Stimulated activated naive CD8-positive, alpha-beta T cell treated with anti-CD3 and anti-CD28 coated beads, Interleukin-15, amount 100 ng/mL, for 72 hours (primary cell): ENCODE data around the gene GLRX5.
A peak's percentile ranks its signal among the peaks of the same experiment; 100 is the strongest.

Experiments used
- ATAC-seq: fragments of 150-1000 bp; cut with Tn5 transposase; 2 replicates; pipeline ENCODE4 v1.10.0; 2021; ENCODE audit warnings: mild to moderate bottlenecking, moderate library complexity
- DNase-seq, 2 donors: peaks; one replicate each; pipeline ENCODE4 v3.0.0; 2021 to 2022
- H3K27ac Mint-ChIP-seq, 2 donors: one replicate each; pipeline ENCODE4 v1.8.0; 2022; ENCODE audit warnings: mild to moderate bottlenecking in 2 of 2, mixed read lengths in 2 of 2, moderate library complexity in 2 of 2
- H3K27me3 Mint-ChIP-seq: one replicate; pipeline ENCODE4 v1.8.0; 2022; ENCODE audit warnings: mixed read lengths
- H3K4me1 Mint-ChIP-seq: one replicate; pipeline ENCODE4 v1.8.0; 2022; ENCODE audit warnings: mild to moderate bottlenecking, mixed read lengths
- H3K4me3 Mint-ChIP-seq, 2 donors: one replicate each; pipeline ENCODE4 v1.8.0; 2022; ENCODE audit warnings: mild to moderate bottlenecking in 2 of 2, mixed read lengths in 2 of 2, moderate library complexity in 1 of 2
- H3K9me3 Mint-ChIP-seq, 2 donors: one replicate each; pipeline ENCODE4 v1.8.0; 2022; ENCODE audit warnings: mixed read lengths in 2 of 2

Gene GLRX5

DNA sequence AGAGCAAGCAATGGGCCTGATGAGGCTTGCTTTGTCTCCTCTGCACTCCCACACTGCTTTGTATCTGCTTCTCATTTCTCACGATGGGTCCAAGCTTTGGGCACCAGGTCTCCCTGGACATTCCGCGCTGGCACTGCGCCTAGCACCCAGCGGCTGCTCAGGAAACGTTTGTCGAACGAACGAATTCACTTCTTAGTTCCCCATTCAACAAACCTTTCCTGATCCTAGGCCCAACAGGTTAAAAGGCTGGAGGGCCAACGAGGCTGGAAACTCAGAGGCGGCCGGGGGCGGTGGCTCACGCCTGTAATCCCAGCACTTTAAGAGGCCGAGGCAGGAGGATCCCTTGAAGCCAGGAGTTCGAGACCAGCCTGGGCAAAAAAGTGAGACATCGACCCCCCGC, 1.0 kb upstream of the GLRX5 start:
- ATAC-seq (no peak), DNase-seq (no peak)
- H3K4me1 Mint-ChIP-seq: peaks cover 70% of the 10 kb centered on the region
- H3K27me3 Mint-ChIP-seq: no peaks in the 10 kb centered on the region
- H3K9me3 Mint-ChIP-seq: no peaks in the 10 kb centered on the region
- peak overlapping the region; percentile 96 to 98 for H3K27ac Mint-ChIP-seq
- peak overlapping the region; percentile 98 to 99 for H3K4me3 Mint-ChIP-seq

DNA sequence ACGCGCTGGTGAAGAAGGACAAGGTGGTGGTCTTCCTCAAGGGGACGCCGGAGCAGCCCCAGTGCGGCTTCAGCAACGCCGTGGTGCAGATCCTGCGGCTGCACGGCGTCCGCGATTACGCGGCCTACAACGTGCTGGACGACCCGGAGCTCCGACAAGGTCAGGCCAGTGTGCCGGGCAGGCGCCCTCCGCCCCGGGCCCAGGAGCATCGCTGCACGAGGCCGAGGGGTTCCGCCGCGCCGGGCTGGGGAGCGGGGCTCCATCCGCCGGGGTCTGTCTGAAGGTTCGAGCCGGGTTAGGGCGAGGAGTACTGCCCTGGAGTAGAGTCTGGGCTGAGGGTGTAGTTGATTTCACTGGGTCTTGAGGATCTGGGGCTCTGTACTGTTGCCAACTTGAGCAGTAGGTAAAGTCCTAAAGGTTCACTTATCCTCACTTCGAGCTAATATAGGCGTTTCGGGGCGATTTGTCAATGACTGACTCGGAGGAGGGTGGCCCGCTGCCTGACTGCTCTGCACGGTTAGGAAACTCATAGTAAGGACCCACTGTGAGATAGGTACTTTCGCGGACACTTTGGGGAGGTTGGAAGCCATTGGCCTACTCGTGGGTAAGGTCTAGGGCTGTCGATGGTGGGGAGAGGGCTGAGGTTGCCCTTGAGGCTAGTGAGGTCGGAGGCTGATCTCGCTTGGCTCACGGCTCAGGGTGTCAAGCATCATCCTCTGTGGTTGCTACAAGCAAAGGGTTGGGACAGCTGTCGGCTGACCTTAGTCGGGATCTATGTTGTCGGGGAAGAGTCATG, 574 bp downstream of the GLRX5 start:
- ATAC-seq: peak; percentile 3

DNA sequence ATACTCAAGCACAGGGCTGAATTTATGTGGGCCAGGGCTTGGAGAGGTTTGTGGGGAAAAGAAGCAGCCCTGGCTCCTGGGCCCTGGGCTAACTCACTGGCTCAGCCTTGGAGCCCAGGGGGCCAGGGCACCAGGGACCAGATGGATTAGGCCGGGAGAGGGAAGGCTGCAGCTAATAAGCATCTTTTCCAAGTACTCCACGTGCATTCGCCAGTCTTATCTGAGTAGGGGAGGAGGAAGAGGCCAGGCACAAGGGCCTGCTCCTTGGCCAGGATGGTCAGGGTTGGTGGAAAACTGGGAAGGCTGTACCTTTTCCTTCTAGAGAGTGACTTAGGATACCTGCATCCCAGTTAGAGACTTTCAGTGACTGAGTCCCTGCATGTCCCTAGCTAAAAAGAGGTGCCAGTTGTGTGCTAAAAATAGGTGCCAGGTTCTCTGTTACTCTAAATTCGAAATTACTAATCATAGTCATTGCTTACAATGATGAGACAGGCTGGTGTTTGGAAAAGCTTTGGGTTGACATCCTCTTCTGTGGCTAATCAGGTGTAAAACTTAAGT, 1.3 kb downstream of the GLRX5 start:
- peak overlapping the region; percentile 79 to 96 for H3K27ac Mint-ChIP-seq
- peak overlapping the region; percentile 98 to 99 for H3K4me3 Mint-ChIP-seq
- no peaks in the 10 kb centered on the region for H3K27me3 Mint-ChIP-seq
- H3K4me1 Mint-ChIP-seq: peaks cover 69% of the 10 kb centered on the region
- H3K9me3 Mint-ChIP-seq: no peaks in the 10 kb centered on the region
- ATAC-seq: no peak
- DNase-seq: no peak

More for the DNA sequence above, 574 bp downstream of the GLRX5 start:
- Mint-ChIP-seq H3K27me3 (no peaks in the 10 kb centered on the region), H3K9me3 (no peaks in the 10 kb centered on the region), H3K27ac (peak overlapping the region; percentile 79 to 96), H3K4me1 (peaks cover 69% of the 10 kb centered on the region), H3K4me3 (peak overlapping the region; percentile 98 to 99)
- peak; percentile 15 to 43 for DNase-seq

- DNase-seq (no peak), ATAC-seq (no peak)
- Mint-ChIP-seq H3K4me3 (peak overlapping the region in 1 of 2 donors; percentile 99), H3K27me3 (no peaks in the 10 kb centered on the region), H3K4me1 (peaks cover 63% of the 10 kb centered on the region), H3K27ac (no peak overlapping the region), H3K9me3 (no peaks in the 10 kb centered on the region)
These were observed 1.8 kb downstream of the GLRX5 start for GRCh38 chr14:95536671-95537070.

- no peaks in the 10 kb centered on the region for H3K27me3 Mint-ChIP-seq
- peak overlapping the region in 1 of 2 donors; percentile 99 for H3K4me3 Mint-ChIP-seq
- DNase-seq: no peak
- H3K9me3 Mint-ChIP-seq: no peaks in the 10 kb centered on the region
- no peak for ATAC-seq
- no peak overlapping the region for H3K27ac Mint-ChIP-seq
- H3K4me1 Mint-ChIP-seq: peaks cover 55% of the 10 kb centered on the region
These were observed 2.6 kb downstream of the GLRX5 start for GRCh38 chr14:95537298-95538089.

DNA sequence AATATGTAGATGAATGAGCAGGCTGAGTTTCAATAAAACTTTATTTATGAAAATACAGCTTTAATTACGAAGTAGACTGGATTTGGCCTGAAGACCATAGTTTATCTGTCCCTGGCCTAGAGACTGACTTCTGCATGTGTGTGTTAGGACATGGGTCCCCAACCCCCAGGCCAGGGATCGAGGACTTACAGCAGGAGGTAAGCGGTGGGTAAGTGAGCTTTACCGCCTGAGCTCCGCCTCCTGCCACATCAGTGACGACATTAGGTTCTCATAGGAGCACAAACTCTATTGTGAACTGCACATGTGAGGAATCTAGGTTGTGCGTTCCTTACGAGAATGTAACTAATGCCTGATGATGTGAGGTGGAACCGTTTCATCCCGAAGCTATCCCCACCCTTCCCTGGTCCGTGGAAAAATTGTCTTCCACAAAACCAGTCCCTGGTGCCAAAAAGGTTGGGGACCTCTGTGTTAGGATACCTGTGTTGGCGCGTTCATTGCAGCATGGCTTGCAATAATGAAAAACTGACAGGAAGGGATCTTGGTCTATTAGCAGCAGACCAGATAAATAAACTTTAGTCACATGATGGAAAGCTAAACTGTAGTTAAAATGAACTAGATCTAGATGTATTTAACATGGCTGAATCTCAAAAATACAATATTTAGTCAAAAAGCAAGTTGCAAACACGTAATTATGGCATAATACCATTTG, 4.1 kb downstream of the GLRX5 start:
- no peak overlapping the region for H3K27ac Mint-ChIP-seq
- H3K9me3 Mint-ChIP-seq: no peaks in the 10 kb centered on the region
- H3K4me3 Mint-ChIP-seq: no peak overlapping the region
- DNase-seq: no peak
- peaks cover 50% of the 10 kb centered on the region for H3K4me1 Mint-ChIP-seq
- H3K27me3 Mint-ChIP-seq: no peaks in the 10 kb centered on the region
- no peak for ATAC-seq

DNA sequence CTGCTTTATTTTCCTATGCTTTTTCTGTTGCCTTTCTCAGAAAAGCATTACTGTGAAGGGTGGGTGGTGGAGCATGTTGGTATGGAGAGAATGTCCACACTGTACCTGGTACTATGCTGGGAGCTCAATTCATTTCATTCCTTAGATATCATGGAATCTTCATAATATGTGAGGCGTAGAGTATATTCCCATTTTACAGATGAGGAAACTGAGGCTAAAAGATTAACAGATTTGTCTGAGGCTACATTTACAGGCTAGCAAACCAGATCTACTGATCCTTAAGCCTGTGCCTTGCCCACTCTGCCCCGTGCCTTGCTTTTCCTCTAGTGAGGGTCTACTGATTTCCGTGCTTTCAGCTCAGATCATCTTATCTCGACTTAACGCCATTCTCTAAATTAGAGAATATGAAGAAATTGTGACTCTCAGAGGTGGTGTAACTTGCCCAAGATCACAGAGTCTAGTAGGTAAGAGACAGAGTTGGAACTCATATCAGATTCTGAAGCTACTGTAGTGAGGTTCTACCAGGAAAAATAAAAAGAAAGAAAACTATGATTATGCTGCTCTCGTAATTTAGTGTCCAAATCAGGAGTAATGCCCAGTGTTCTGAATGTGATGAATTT, 5.5 kb downstream of the GLRX5 start:
- Mint-ChIP-seq H3K4me1 (peaks cover 53% of the 10 kb centered on the region), H3K4me3 (no peak overlapping the region), H3K9me3 (no peaks in the 10 kb centered on the region), H3K27ac (no peak overlapping the region), H3K27me3 (no peaks in the 10 kb centered on the region)
- no peak for DNase-seq
- ATAC-seq: no peak

- no peak for ATAC-seq
These were observed 6.5 kb downstream of the GLRX5 start for GRCh38 chr14:95541346-95541745.

DNA sequence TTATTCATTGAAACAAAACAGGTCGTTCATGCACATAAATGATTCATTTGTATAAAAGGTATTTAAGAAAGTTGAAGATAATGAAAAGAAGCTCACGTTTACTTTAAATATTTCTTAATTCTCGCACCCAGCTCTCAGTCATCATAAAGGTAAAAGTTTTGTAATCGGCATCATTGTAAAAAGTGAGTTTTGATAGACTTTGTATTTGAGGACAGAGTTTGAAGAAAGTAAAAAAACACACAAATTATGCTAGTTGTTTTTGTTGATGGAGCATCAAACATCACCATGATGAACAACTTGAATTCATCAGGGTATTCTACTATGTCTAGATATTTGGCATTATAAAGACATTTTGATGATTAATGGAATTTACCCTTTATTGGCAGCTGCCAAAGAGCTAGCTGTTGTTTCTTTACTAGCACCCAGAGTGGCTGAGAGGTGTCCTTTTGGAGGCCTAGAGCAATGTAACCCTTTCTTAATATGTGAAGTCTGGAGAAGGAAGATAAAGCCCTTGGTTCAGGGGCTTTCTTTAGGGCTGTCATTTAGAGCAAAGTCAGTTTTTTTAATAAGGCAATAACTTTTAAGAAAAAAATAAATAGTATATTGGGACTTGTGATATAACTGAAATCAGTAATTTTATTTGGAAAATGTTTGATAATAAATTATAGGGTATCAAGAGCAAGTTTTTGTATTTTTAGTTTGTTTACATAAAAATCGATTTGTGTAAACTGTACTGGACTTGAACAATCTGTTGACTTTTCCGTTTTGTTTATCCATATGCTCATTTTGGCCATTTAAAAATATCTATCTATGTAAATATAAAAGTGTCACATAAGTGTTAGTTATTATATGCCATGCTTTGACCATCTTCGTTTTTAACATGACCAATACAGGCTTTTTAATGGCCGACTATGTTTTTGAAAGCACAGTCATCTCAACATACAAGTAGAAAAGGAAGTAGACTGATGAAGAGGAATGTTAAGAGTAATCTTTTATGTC, 7.4 kb downstream of the GLRX5 start:
- ATAC-seq: no peak
- peaks cover 39% of the 10 kb centered on the region for H3K4me1 Mint-ChIP-seq

More at GRCh38 chr14:95541346-95541745, 6.5 kb downstream of the GLRX5 start:
- H3K4me1 Mint-ChIP-seq: peaks cover 48% of the 10 kb centered on the region
- no peak for DNase-seq
- no peak overlapping the region for H3K27ac Mint-ChIP-seq
- H3K9me3 Mint-ChIP-seq: no peaks in the 10 kb centered on the region
- no peak overlapping the region for H3K4me3 Mint-ChIP-seq
- no peaks in the 10 kb centered on the region for H3K27me3 Mint-ChIP-seq

GRCh38 chr14:95543021-95543420, 8.2 kb downstream of the GLRX5 start:
- no peaks in the 10 kb centered on the region for H3K27me3 Mint-ChIP-seq
- H3K4me3 Mint-ChIP-seq: no peak overlapping the region
- ATAC-seq (no peak), DNase-seq (no peak)
- H3K27ac Mint-ChIP-seq: no peak overlapping the region
- H3K4me1 Mint-ChIP-seq: peaks cover 33% of the 10 kb centered on the region
- no peaks in the 10 kb centered on the region for H3K9me3 Mint-ChIP-seq

More for the DNA sequence above, 7.4 kb downstream of the GLRX5 start:
- Mint-ChIP-seq H3K27me3 (no peaks in the 10 kb centered on the region), H3K27ac (no peak overlapping the region), H3K4me3 (no peak overlapping the region), H3K9me3 (no peaks in the 10 kb centered on the region)
- DNase-seq: no peak

- H3K9me3 Mint-ChIP-seq: no peaks in the 10 kb centered on the region
- ATAC-seq (no peak), DNase-seq (no peak)
- H3K27me3 Mint-ChIP-seq: no peaks in the 10 kb centered on the region
- peak overlapping the region in 1 of 2 donors; percentile 93 for H3K27ac Mint-ChIP-seq
- peaks cover 19% of the 10 kb centered on the region for H3K4me1 Mint-ChIP-seq
- no peak overlapping the region for H3K4me3 Mint-ChIP-seq
These were observed 9.7 kb downstream of the GLRX5 start for GRCh38 chr14:95544588-95544987.

- no peaks in the 10 kb centered on the region for H3K27me3 Mint-ChIP-seq
- no peaks in the 10 kb centered on the region for H3K9me3 Mint-ChIP-seq
- peaks cover 13% of the 10 kb centered on the region for H3K4me1 Mint-ChIP-seq
- no peak for DNase-seq
- H3K4me3 Mint-ChIP-seq: no peak overlapping the region
- no peak overlapping the region for H3K27ac Mint-ChIP-seq
- ATAC-seq: no peak
These were observed 10.8 kb downstream of the GLRX5 start for GRCh38 chr14:95545515-95546168.

- ATAC-seq (no peak), DNase-seq (no peak)
- no peaks in the 10 kb centered on the region for H3K27me3 Mint-ChIP-seq
- H3K4me3 Mint-ChIP-seq: no peak overlapping the region
- H3K4me1 Mint-ChIP-seq: peaks cover 8% of the 10 kb centered on the region
- H3K9me3 Mint-ChIP-seq: no peaks in the 10 kb centered on the region
- H3K27ac Mint-ChIP-seq: no peak overlapping the region
These were observed 12.4 kb downstream of the GLRX5 start for GRCh38 chr14:95547272-95547625.
